Upper lobe of right lung (tissue), 1 donor: ENCODE results near the gene CCBE1. TPM values are rescaled to one million over a fixed set of nuclear protein-coding genes. Genes with fewer than 3 reads are reported as not detected.

Source experiments
- ATAC-seq: fragments of 200-7000 bp; cut with Tn5 transposase; one replicate; pipeline ENCODE4 v1.9.1; 2020; ENCODE audit warnings: mild to moderate bottlenecking, moderate library complexity
- DNase-seq: peaks from one replicate; pipeline ENCODE4 v3.0.0-alpha.2; 2020
- H3K27ac ChIP-seq: fragments of 200-600 bp; one replicate; pipeline ENCODE4 v1.8.0; 2022
- H3K27me3 ChIP-seq: fragments of 200-600 bp; one replicate; pipeline ENCODE4 v1.8.0; 2022; ENCODE audit warnings: mild to moderate bottlenecking
- H3K36me3 ChIP-seq: fragments of 200-600 bp; one replicate; pipeline ENCODE4 v1.8.0; 2022
- H3K4me1 ChIP-seq: fragments of 200-600 bp; one replicate; pipeline ENCODE4 v1.8.0; 2022
- H3K4me3 ChIP-seq: fragments of 200-600 bp; one replicate; pipeline ENCODE4 v1.8.0; 2022; ENCODE audit warnings: mild to moderate bottlenecking
- H3K9me3 ChIP-seq: fragments of 200-600 bp; one replicate; pipeline ENCODE4 v1.8.0; 2022
- intact Hi-C: fragments of 100-400 bp; cut with DNase I; formaldehyde crosslinking; loops from one replicate; pipeline ENCODE4 v1.11.0; 2022
- total RNA-seq: library from RNA; stranded (reverse); fragmentation: NEBNext Ultra II Directional; extraction: Animal tissue kit (Norgen Biotek cat#: 25700); gene quantifications from one replicate; pipeline ENCODE4 v1.2.1, GENCODE V29; 2021
- TF ChIP-seq, protein P1 (sequence below): fragments of 200-600 bp; IDR thresholded peaks from one replicate; pipeline ENCODE4 v1.8.0; 2022; ENCODE audit warnings: antibody characterized with exemption
- donor health status: DM: no; HTN: yes; CAD: no; lungs with severe emphysema.

The CCBE1 gene
- total RNA-seq, 1 donor from 2014 or later = 27.8 TPM

DNA sequence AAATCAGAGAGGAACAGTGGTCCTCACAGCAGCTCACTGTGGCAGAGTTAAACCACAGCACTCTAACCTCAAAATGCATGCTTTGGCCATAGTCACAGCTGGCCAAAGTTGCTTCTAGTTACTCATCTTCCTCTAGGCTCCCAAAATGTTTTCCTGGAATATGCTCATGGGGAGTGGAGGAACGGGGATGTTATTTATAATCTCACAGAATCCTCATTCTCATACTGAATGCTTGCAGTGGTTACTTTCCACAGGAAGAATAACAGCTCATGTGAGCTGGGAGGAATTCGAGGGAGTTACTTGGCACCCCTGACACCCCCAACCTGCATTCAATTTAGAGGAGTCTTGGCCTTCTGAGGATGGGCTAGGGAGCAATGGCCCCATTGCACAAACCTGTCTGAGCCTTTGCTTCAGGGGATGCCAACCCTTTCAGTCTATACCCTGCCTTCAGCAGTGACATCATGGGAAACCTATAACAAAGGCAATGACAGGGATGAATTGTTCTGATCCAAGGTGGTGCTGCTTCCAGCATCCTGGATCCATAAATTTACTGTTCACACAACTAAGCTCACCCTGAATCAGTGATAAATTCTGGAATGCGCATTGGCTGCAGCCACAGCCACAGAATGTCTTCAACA is 22.4 kb upstream of the CCBE1 start:
- H3K4me1 ChIP-seq = no peaks in the 10 kb centered on the region
- no peak overlapping the region for H3K4me3 ChIP-seq
- H3K36me3 ChIP-seq = no peaks in the 10 kb centered on the region
- ATAC-seq = no peak
- intact Hi-C loops = no loop called here
- no peaks in the 10 kb centered on the region for H3K27me3 ChIP-seq
- H3K27ac ChIP-seq = no peak overlapping the region
- DNase-seq = no peak
- TF ChIP-seq, protein P1, sequence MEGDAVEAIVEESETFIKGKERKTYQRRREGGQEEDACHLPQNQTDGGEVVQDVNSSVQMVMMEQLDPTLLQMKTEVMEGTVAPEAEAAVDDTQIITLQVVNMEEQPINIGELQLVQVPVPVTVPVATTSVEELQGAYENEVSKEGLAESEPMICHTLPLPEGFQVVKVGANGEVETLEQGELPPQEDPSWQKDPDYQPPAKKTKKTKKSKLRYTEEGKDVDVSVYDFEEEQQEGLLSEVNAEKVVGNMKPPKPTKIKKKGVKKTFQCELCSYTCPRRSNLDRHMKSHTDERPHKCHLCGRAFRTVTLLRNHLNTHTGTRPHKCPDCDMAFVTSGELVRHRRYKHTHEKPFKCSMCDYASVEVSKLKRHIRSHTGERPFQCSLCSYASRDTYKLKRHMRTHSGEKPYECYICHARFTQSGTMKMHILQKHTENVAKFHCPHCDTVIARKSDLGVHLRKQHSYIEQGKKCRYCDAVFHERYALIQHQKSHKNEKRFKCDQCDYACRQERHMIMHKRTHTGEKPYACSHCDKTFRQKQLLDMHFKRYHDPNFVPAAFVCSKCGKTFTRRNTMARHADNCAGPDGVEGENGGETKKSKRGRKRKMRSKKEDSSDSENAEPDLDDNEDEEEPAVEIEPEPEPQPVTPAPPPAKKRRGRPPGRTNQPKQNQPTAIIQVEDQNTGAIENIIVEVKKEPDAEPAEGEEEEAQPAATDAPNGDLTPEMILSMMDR = no peak
- no peaks in the 10 kb centered on the region for H3K9me3 ChIP-seq

DNA sequence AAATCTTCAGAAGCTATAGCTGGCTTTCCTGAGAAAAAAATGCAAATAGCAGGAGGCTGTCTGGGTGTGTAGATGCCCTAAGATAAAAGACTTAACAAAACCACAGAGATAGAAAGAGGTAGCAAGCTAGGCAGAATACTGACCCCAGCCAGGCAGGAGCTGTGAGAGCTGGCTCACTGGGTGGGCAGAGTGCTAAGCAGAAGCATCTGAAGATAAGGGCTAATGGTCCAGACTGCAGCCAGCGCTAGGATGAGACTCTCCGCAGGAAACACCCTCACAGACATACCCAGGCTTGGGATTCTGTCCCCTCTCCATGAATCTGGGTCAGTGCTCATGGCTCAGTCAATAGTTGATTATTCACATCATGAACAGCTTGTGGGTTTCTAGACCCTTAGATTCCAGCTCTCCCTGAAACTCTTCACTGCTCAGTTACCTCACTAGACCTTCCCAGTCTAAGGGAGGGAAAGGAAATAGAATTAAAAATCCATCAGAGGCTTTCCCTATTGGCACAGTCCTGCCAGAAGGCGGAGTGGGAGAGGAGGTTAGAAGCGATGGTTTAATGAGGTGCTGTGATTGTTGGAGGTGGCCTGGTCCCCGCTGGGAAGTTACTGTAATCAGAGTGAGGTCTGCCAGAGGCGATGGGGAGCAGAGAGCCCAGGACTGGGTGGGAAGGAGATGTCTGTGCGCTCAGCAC is 21.4 kb upstream of the CCBE1 start:
- TF ChIP-seq, protein P1 = no peak
- ATAC-seq (no peak), DNase-seq (no peak)
- Histone ChIP-seq H3K9me3 (no peaks in the 10 kb centered on the region), H3K4me3 (no peak overlapping the region), H3K4me1 (no peaks in the 10 kb centered on the region), H3K27me3 (no peaks in the 10 kb centered on the region), H3K27ac (no peak overlapping the region), H3K36me3 (no peaks in the 10 kb centered on the region)
- intact Hi-C loops = no loop called here

DNA sequence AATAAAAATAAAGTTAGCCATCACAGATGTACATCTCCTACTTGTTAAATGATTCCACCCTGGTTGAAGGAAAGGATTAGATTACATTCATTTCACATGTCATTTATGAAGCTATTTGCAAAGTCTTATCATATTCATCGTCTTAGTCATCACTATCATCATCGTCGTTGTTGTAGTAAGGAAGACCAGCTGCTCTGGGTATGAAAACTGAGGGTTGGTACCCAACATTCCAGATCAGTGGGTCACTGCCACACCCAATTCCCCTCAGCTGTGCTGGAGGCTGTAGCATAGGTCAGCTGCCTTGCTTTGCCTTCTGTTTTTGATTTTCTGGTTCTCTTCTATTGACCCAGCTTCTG is 20.9 kb upstream of the CCBE1 start:
- intact Hi-C loops = no loop called here
- ATAC-seq = no peak
- no peaks in the 10 kb centered on the region for H3K4me1 ChIP-seq
- H3K36me3 ChIP-seq = no peaks in the 10 kb centered on the region
- TF ChIP-seq, protein P1 = no peak
- no peak overlapping the region for H3K27ac ChIP-seq
- no peaks in the 10 kb centered on the region for H3K27me3 ChIP-seq
- H3K4me3 ChIP-seq = no peak overlapping the region
- no peak for DNase-seq
- H3K9me3 ChIP-seq = no peaks in the 10 kb centered on the region

DNA sequence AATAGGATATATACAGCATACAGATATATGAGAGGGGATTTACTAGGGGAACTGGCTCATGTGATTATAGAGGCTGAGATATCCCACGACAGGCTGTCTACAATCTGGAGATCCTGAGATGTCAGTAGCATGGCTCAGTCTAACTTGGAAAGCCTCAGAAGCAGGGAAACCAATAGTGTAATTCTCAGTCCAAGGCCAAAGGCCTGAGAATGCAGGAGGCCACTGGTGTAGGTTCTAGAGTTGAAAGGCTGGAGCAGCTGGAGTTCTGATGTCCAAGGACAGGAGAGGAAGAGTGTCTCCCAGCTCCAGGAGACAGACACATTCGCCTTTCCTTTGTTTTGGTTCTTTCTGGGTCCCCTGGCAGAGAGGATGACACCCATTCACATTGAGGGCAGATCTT is 20.1 kb upstream of the CCBE1 start:
- H3K4me3 ChIP-seq = no peak overlapping the region
- H3K4me1 ChIP-seq = no peaks in the 10 kb centered on the region
- no peak for DNase-seq
- H3K27ac ChIP-seq = no peak overlapping the region
- ATAC-seq = no peak
- no peaks in the 10 kb centered on the region for H3K9me3 ChIP-seq
- TF ChIP-seq, protein P1 = no peak
- no peaks in the 10 kb centered on the region for H3K27me3 ChIP-seq
- intact Hi-C loops = no loop called here
- H3K36me3 ChIP-seq = no peaks in the 10 kb centered on the region

DNA sequence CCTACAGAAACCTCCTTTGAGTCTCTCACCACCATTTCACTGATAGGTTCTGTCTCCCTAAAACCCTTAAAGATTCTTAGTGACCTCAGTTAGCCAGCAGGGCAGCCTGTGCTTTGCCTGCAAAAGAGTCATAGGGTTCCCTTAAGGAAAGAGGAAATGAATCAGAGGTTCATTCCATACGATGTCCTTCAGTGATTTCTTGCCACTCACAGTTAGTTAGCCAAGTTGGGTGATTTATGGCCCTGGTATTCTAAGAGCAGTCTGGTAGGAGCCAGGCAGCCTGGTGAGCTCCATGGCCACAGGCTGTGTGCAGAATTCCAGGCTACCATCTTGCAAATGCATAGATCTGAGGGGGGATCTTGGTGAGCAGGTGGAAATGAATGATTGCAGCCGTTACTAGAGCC is 18.7 kb upstream of the CCBE1 start:
- DNase-seq (no peak), ATAC-seq (no peak)
- intact Hi-C loops = no loop called here
- TF ChIP-seq, protein P1 = no peak
- H3K4me1 ChIP-seq = no peaks in the 10 kb centered on the region
- H3K36me3 ChIP-seq = no peaks in the 10 kb centered on the region
- no peaks in the 10 kb centered on the region for H3K9me3 ChIP-seq
- no peak overlapping the region for H3K4me3 ChIP-seq
- H3K27ac ChIP-seq = no peak overlapping the region
- H3K27me3 ChIP-seq = no peaks in the 10 kb centered on the region
